Astrocyte of the spinal cord (primary cell): ENCODE data around the gene MDM2.

ENCODE experiments used
- DNase-seq: peaks from one replicate; pipeline ENCODE4 v3.0.0; 2011; ENCODE audit warnings: low read depth, low spot score
- H3K4me3 ChIP-seq: 2 replicates; pipeline ENCODE4 v1.5.1; 2011; ENCODE audit warnings: low read depth, mild to moderate bottlenecking, low read length, moderate library complexity
- CTCF ChIP-seq: IDR thresholded peaks from 2 replicates; pipeline ENCODE4 v1.5.1; 2012; ENCODE audit warnings: low read depth, mild to moderate bottlenecking, low read length, inconsistent platforms
- in situ Hi-C: cut with HindIII; loops from 2 replicates; pipeline ENCODE4 v1.10.0; 2017; ENCODE audit warnings: low sequenced_read_pairs

MDM2 gene

GRCh38 chr12:68828672-68829068 lies 20.7 kb downstream of the MDM2 start:
- in situ Hi-C loops: no loop called here
- no peak for DNase-seq
- no peak for TF ChIP-seq CTCF
- H3K4me3 ChIP-seq: no peak overlapping the region

- no peak for TF ChIP-seq CTCF
- no peak for DNase-seq
- in situ Hi-C loops: no loop called here
- no peak overlapping the region for H3K4me3 ChIP-seq
Observed at GRCh38 chr12:68831272-68831671, 23.3 kb downstream of the MDM2 start.

GRCh38 chr12:68831751-68832503 lies 23.9 kb downstream of the MDM2 start:
- no peak overlapping the region for H3K4me3 ChIP-seq
- DNase-seq: no peak
- in situ Hi-C loops: no loop called here
- TF ChIP-seq CTCF: no peak

- no peak for TF ChIP-seq CTCF
- in situ Hi-C loops: no loop called here
- H3K4me3 ChIP-seq: no peak overlapping the region
- DNase-seq: no peak
Observed at GRCh38 chr12:68832504-68832867, 24.5 kb downstream of the MDM2 start.

- no peak overlapping the region for H3K4me3 ChIP-seq
- no peak for DNase-seq
- TF ChIP-seq CTCF: no peak
- in situ Hi-C loops: no loop called here
Observed at GRCh38 chr12:68833508-68833907, 25.5 kb downstream of the MDM2 start.

- TF ChIP-seq CTCF: no peak
- DNase-seq: no peak
- in situ Hi-C loops: no loop called here
Observed at GRCh38 chr12:68835333-68835908, 27.4 kb downstream of the MDM2 start.

More at GRCh38 chr12:68835333-68835908, 27.4 kb downstream of the MDM2 start:
- H3K4me3 ChIP-seq: no peak overlapping the region
